ENCODE data around the gene SPTLC2. TPM values are rescaled to one million over a fixed set of nuclear protein-coding genes. Genes with fewer than 3 reads are reported as not detected.
"Not testable (repeated sequence)": the region's sequence is repeated elsewhere in the genome, so short reads cannot be mapped to it uniquely, and the experiment has no call there.

Gene SPTLC2
- total RNA-seq, 4 donors from 2014 or later, result 14.5 to 51.3 (median 35.8) TPM

GRCh38 chr14:77531071-77531470 is 85.4 kb downstream of the SPTLC2 start:
- intact Hi-C loops (cut with DNase I; ENCODE audit: low total_unique reads), result no loop called here
- no peak overlapping the region for H3K27ac ChIP-seq
- H3K4me3 ChIP-seq, result no peak overlapping the region
- in situ Hi-C loops (cut with MboI; ENCODE audit: low pct_ligation_motif_present in 1 of 4, low pct_unique_long_range_greater_than_20kb in 1 of 4, low sequenced_read_pairs in 3 of 4), result no loop called here
- no peaks in the 10 kb centered on the region for H3K9me3 ChIP-seq
- no peak for DNase-seq
- H3K27me3 ChIP-seq, result no peaks in the 10 kb centered on the region
- no peaks in the 10 kb centered on the region for H3K4me1 ChIP-seq
- no peak for TF ChIP-seq POLR2AphosphoS5 (IDR thresholded peaks at IDR 0.05)
- TF ChIP-seq EP300 (IDR thresholded peaks at IDR 0.05; ENCODE audit: low read depth), result no peak
- TF ChIP-seq POLR2A (IDR thresholded peaks at IDR 0.05), result no peak
- no peak for TF ChIP-seq CTCF (IDR thresholded peaks at IDR 0.05)
- H3K36me3 ChIP-seq, result peaks cover 0 to 9% (median 3%) of the 10 kb centered on the region in 4 donors

- Histone ChIP-seq H3K9me3 (no peaks in the 10 kb centered on the region), H3K36me3 (no peaks in the 10 kb centered on the region), H3K4me1 (no peaks in the 10 kb centered on the region), H3K27ac (no peak overlapping the region), H3K4me3 (no peak overlapping the region), H3K27me3 (no peaks in the 10 kb centered on the region)
- TF ChIP-seq EP300 (IDR thresholded peaks at IDR 0.05; ENCODE audit: low read depth) (no peak), CTCF (IDR thresholded peaks at IDR 0.05) (no peak), POLR2A (IDR thresholded peaks at IDR 0.05) (no peak), POLR2AphosphoS5 (IDR thresholded peaks at IDR 0.05) (no peak)
- in situ Hi-C loops (cut with MboI; ENCODE audit: low pct_ligation_motif_present in 1 of 4, low pct_unique_long_range_greater_than_20kb in 1 of 4, low sequenced_read_pairs in 3 of 4), result no loop called here
- DNase-seq, result no peak
- intact Hi-C loops (cut with DNase I; ENCODE audit: low total_unique reads), result no loop called here
These were observed 86.5 kb downstream of the SPTLC2 start for GRCh38 chr14:77529963-77530362.

GRCh38 chr14:77529213-77529612 is 87.2 kb downstream of the SPTLC2 start:
- no peak for TF ChIP-seq EP300 (IDR thresholded peaks at IDR 0.05; ENCODE audit: low read depth)
- no peak for TF ChIP-seq CTCF (IDR thresholded peaks at IDR 0.05)
- no peak for TF ChIP-seq POLR2AphosphoS5 (IDR thresholded peaks at IDR 0.05)
- no peak for TF ChIP-seq POLR2A (IDR thresholded peaks at IDR 0.05)
- Histone ChIP-seq H3K27me3 (no peaks in the 10 kb centered on the region), H3K4me1 (no peaks in the 10 kb centered on the region), H3K27ac (no peak overlapping the region), H3K36me3 (no peaks in the 10 kb centered on the region), H3K9me3 (no peaks in the 10 kb centered on the region), H3K4me3 (no peak overlapping the region)
- 44 to 83% methylated on average over 2 of the region's 2 CpGs for WGBS, 2 donors (ENCODE audit: low coverage in 1 of 2)
- no peak for DNase-seq
- in situ Hi-C loops (cut with MboI; ENCODE audit: low pct_ligation_motif_present in 1 of 4, low pct_unique_long_range_greater_than_20kb in 1 of 4, low sequenced_read_pairs in 3 of 4), result no loop called here
- intact Hi-C loops (cut with DNase I; ENCODE audit: low total_unique reads), result no loop called here

GRCh38 chr14:77528701-77529100 is 87.7 kb downstream of the SPTLC2 start:
- H3K27ac ChIP-seq; DNase-seq; H3K27me3 ChIP-seq; in situ Hi-C loops (cut with MboI; ENCODE audit: low pct_ligation_motif_present in 1 of 4, low pct_unique_long_range_greater_than_20kb in 1 of 4, low sequenced_read_pairs in 3 of 4); H3K4me1 ChIP-seq; intact Hi-C loops (cut with DNase I; ENCODE audit: low total_unique reads); H3K36me3 ChIP-seq; H3K4me3 ChIP-seq; H3K9me3 ChIP-seq: not testable (repeated sequence)
- 88 to 91% methylated on average over 5 of the region's 5 CpGs for WGBS, 2 donors (ENCODE audit: low coverage in 1 of 2)

- Histone ChIP-seq H3K4me1 (no peaks in the 10 kb centered on the region), H3K36me3 (peaks cover 0 to 3% (median 0%) of the 10 kb centered on the region in 4 donors), H3K4me3 (no peak overlapping the region), H3K27me3 (no peaks in the 10 kb centered on the region), H3K9me3 (no peaks in the 10 kb centered on the region), H3K27ac (no peak overlapping the region)
- intact Hi-C loops (cut with DNase I; ENCODE audit: low total_unique reads) (no loop called here), in situ Hi-C loops (cut with MboI; ENCODE audit: low pct_ligation_motif_present in 1 of 4, low pct_unique_long_range_greater_than_20kb in 1 of 4, low sequenced_read_pairs in 3 of 4) (no loop called here)
- no peak for DNase-seq
- TF ChIP-seq EP300 (IDR thresholded peaks at IDR 0.05; ENCODE audit: low read depth), result no peak
- TF ChIP-seq POLR2A (IDR thresholded peaks at IDR 0.05), result no peak
- WGBS, 2 donors (ENCODE audit: low coverage in 1 of 2), result 65 to 80% methylated on average over 1 of the region's 1 CpG
These were observed 90.2 kb downstream of the SPTLC2 start for GRCh38 chr14:77526266-77526665.
